ENCODE results near the gene PPM1A. TPM values are rescaled to one million over a fixed set of nuclear protein-coding genes. Genes with fewer than 3 reads are reported as not detected.

The PPM1A gene
- polyA plus RNA-seq, 2 donors: 21.3 to 25.4 TPM

- 49 to 55% methylated on average over 2 of the region's 2 CpGs for WGBS, 2 donors
Observed at GRCh38 chr14:60344751-60345150, 95.7 kb downstream of the PPM1A start.

DNA sequence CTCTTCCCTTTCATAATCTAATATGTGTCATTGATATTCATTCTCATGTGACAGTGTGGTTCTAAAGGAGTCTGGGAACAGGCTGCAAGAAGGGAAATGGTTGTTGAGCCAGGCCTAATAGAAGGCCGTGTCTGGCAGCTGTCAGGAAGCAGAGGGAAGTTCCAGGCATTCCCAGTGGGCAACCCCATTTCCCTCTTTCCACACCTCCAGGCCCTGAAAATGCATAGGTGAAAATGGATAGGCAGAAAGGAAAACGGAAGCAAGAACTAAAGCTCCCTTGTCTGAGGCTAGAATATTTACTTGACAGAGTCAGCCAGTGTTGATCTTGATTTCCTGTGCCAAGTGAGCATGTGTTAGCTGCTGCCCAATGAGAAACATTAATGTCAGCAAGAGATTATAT, 97.7 kb downstream of the PPM1A start:
- Histone ChIP-seq H3K27ac (ENCODE audit: low read depth in 2 of 2, low read length in 1 of 2) (no peak overlapping the region), H3K27me3 (ENCODE audit: control insufficient read depth in 1 of 2, insufficient read depth in 2 of 2, low read length in 2 of 2) (no peaks in the 10 kb centered on the region), H3K4me1 (ENCODE audit: control insufficient read depth in 2 of 2, insufficient read depth in 2 of 2, low read length in 1 of 2) (no peaks in the 10 kb centered on the region), H3K36me3 (ENCODE audit: control insufficient read depth in 2 of 2, insufficient read depth in 2 of 2, low read length in 1 of 2) (no peaks in the 10 kb centered on the region), H3K9me3 (ENCODE audit: control insufficient read depth in 2 of 2, insufficient read depth in 1 of 2, low read depth in 1 of 2, low read length in 1 of 2) (no peaks in the 10 kb centered on the region), H3K4me3 (ENCODE audit: low read depth in 1 of 2, low read length in 2 of 2) (no peak overlapping the region)
- 62 to 67% methylated on average over 2 of the region's 2 CpGs for WGBS, 2 donors

More at GRCh38 chr14:60344751-60345150, 95.7 kb downstream of the PPM1A start:
- Histone ChIP-seq H3K27me3 (ENCODE audit: control insufficient read depth in 1 of 2, insufficient read depth in 2 of 2, low read length in 2 of 2) (no peaks in the 10 kb centered on the region), H3K9me3 (ENCODE audit: control insufficient read depth in 2 of 2, insufficient read depth in 1 of 2, low read depth in 1 of 2, low read length in 1 of 2) (no peaks in the 10 kb centered on the region), H3K36me3 (ENCODE audit: control insufficient read depth in 2 of 2, insufficient read depth in 2 of 2, low read length in 1 of 2) (no peaks in the 10 kb centered on the region), H3K27ac (ENCODE audit: low read depth in 2 of 2, low read length in 1 of 2) (no peak overlapping the region), H3K4me1 (ENCODE audit: control insufficient read depth in 2 of 2, insufficient read depth in 2 of 2, low read length in 1 of 2) (no peaks in the 10 kb centered on the region), H3K4me3 (ENCODE audit: low read depth in 1 of 2, low read length in 2 of 2) (no peak overlapping the region)

DNA sequence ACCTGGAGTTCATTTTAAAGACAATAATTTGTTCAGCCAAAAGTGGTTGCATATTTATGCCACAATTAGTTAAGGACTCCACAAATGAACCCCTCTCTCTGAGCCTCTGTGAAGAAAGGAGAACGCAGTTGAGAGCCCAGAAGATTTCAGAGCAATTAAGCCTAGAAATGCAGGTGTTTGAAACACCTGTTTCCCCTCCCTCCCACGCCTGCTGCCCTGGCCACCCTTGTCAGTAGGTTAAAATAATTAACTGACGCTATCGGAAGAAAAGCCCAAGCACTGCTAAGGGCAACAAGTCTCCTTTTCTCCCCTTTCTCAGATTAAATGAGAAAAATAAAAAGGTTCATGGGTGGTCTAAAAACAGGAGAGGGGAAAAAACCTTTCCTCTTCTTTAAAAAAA, 99.2 kb downstream of the PPM1A start:
- H3K27me3 ChIP-seq (ENCODE audit: control insufficient read depth in 1 of 2, insufficient read depth in 2 of 2, low read length in 2 of 2): no peaks in the 10 kb centered on the region
- H3K4me3 ChIP-seq (ENCODE audit: low read depth in 1 of 2, low read length in 2 of 2): no peak overlapping the region
- H3K36me3 ChIP-seq (ENCODE audit: control insufficient read depth in 2 of 2, insufficient read depth in 2 of 2, low read length in 1 of 2): no peaks in the 10 kb centered on the region
- H3K9me3 ChIP-seq (ENCODE audit: control insufficient read depth in 2 of 2, insufficient read depth in 1 of 2, low read depth in 1 of 2, low read length in 1 of 2): no peaks in the 10 kb centered on the region
- H3K27ac ChIP-seq (ENCODE audit: low read depth in 2 of 2, low read length in 1 of 2): no peak overlapping the region
- WGBS, 2 donors: 65 to 73% methylated on average over 4 of the region's 4 CpGs
- no peaks in the 10 kb centered on the region for H3K4me1 ChIP-seq (ENCODE audit: control insufficient read depth in 2 of 2, insufficient read depth in 2 of 2, low read length in 1 of 2)

Other genes with a start within 250 kb of the PPM1A start
- gene PCNX4, start 157.3 kb upstream of the PPM1A start, polyA plus RNA-seq: 10 to 100 TPM in 1 of 2 donors, 1 to 10 TPM in 1; 7.1 to 10.5 TPM
- 10 to 100 TPM; 33.3 to 37.5 TPM for gene DHRS7, start 83.8 kb upstream of the PPM1A start, polyA plus RNA-seq
- not detected for gene C14orf39, start 236.8 kb downstream of the PPM1A start, polyA plus RNA-seq

Measured in esophagus (tissue), 2 donors.